Uterine smooth muscle cell (primary cell): ENCODE data around the gene CHD6. TPM values are rescaled to one million over a fixed set of nuclear protein-coding genes. Genes with fewer than 3 reads are reported as not detected.

ENCODE experiments used
- total RNA-seq: library from RNA; depleted of rRNA; stranded (reverse); fragments of >200 nt; gene quantifications from 2 replicates; pipeline ENCODE4 v1.2.3, GENCODE V29; 2014

Gene CHD6, protein sequence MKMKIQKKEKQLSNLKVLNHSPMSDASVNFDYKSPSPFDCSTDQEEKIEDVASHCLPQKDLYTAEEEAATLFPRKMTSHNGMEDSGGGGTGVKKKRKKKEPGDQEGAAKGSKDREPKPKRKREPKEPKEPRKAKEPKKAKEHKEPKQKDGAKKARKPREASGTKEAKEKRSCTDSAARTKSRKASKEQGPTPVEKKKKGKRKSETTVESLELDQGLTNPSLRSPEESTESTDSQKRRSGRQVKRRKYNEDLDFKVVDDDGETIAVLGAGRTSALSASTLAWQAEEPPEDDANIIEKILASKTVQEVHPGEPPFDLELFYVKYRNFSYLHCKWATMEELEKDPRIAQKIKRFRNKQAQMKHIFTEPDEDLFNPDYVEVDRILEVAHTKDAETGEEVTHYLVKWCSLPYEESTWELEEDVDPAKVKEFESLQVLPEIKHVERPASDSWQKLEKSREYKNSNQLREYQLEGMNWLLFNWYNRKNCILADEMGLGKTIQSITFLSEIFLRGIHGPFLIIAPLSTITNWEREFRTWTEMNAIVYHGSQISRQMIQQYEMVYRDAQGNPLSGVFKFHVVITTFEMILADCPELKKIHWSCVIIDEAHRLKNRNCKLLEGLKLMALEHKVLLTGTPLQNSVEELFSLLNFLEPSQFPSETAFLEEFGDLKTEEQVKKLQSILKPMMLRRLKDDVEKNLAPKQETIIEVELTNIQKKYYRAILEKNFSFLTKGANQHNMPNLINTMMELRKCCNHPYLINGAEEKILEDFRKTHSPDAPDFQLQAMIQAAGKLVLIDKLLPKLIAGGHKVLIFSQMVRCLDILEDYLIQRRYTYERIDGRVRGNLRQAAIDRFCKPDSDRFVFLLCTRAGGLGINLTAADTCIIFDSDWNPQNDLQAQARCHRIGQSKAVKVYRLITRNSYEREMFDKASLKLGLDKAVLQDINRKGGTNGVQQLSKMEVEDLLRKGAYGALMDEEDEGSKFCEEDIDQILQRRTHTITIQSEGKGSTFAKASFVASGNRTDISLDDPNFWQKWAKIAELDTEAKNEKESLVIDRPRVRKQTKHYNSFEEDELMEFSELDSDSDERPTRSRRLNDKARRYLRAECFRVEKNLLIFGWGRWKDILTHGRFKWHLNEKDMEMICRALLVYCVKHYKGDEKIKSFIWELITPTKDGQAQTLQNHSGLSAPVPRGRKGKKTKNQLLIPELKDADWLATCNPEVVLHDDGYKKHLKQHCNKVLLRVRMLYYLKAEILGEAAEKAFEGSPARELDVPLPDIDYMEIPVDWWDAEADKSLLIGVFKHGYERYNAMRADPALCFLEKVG (N-terminal part only)
- 23.7 and 29.6 TPM in 2 replicates for total RNA-seq

DNA sequence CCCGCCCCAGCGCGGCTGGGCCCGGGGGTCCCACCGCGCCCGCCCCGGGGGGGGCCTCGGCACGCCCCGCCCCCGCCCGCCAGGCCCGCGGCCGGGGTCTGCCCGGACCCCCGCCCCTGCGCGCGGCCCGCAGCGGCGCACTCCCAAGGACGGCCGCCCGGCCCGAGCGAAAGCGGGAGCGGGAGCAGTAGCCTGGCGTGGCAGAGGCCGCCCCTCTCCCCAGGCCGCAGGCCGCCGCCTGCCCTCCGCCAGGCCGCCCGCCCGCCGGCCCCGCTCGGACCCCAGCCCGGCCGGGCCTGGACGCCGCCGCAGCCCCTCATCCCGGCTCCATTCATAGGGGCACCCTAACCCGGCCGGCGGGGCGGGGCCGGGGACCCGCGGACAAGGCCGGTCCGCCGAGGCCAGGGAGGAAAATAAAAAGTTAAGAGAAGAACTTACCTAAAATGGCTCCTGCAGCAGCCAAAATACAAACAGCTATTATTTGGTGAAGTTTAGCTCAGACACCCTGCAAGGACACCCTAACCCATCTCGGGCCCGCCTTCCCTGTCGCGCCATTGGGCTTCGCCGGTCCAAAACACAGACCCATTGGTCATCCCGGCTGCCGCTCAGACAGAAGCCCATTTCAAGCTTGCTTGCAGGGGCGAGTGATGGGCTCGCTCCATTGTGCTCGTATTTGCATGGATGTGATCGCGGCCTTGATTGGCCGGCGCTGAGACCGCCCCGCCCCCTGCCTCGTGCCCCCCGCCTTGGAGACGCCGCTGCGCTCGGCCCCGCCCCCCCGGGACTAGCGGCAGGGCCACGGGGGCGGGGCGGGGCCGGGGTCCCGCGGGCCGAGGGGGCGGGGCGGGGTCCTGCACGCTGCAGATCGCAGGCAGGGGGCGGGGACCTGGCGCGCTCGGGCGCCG is at the start of gene CHD6:
TSS of gene CHD6 (minus strand) at position 476 of the 905 bp plus-strand sequence. CDS start 67,040 bp downstream, outside the sequence.

DNA sequence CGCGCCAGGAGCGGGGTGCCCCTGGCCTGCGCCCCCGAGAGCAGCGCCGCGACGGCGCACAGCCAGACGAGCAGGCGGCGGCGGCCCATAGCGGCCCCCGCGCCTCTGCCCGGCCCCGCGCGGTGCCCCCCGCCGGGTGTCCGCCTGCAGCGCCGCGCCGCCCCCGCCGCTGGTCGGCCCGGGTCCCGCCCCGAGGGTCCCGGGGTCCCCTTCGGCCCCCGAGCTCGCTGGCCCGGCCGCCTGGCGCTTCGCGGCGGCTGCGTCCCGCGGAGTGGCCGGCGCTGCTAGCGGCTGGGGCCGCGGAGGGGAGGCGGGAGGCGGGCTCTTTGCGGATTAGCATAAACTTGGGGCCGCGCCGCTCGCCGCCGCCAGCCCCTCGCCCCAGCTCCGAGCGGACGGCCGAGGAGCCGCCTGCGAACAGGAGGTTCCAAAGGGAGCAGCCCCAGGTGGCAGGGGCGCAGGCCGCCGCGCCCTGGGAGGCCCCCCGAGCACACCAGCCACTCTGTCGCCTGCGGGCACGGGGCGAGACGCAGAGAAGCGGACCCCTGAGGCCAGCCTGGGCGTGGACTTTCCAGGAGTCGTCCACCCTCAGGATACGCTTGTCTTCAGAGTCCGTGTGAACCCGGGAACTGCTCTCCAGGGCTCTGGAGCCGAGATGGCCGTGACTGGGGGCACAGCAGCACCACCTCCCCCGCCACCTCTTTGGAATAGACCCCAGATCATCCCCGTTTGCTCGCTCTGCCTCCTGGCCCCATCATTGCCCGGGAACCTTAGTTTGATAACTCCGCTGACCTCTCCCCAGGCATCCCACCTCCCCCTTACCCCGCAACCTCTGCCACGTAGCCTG is 251.4 kb downstream of the CHD6 start, which contains the start of gene EMILIN3:
TSS of gene EMILIN3 (minus strand) at position 273 of the 847 bp plus-strand sequence. CDS start at position 89, 184 bp downstream.

